NCI-H345 treated with DMSO at 0.1 percent for 48 hours (cell line): ENCODE results near the gene ME1.
"Not testable (repeated sequence)": the region's sequence is repeated elsewhere in the genome, so short reads cannot be mapped to it uniquely, and the experiment has no call there.

ENCODE experiments used
- DNase-seq: peaks from one replicate; lab custom pipeline; 2025; ENCODE audit not compliant: unreplicated experiment; lab: John Stamatoyannopoulos, UW

The ME1 gene

DNA sequence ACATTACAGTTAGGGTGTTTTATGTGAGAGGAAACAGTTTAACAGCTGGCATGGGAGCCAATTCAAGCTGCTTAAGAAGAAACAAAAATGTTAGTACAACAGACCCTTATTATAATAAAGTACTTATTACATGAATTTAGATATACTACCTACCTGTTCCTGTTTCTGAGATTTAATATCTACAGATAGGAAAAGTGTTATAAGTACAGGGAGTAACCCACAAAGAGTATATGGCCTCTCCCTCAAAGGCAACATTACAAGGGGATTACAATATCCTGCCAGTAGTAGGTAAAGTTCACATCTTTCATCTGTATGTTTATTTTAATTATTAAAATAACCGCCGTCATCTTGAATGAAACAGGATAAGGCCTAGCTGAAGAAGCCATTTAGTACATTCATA lies 1.8 kb upstream of the ME1 start:
- DNase-seq = no peak

DNA sequence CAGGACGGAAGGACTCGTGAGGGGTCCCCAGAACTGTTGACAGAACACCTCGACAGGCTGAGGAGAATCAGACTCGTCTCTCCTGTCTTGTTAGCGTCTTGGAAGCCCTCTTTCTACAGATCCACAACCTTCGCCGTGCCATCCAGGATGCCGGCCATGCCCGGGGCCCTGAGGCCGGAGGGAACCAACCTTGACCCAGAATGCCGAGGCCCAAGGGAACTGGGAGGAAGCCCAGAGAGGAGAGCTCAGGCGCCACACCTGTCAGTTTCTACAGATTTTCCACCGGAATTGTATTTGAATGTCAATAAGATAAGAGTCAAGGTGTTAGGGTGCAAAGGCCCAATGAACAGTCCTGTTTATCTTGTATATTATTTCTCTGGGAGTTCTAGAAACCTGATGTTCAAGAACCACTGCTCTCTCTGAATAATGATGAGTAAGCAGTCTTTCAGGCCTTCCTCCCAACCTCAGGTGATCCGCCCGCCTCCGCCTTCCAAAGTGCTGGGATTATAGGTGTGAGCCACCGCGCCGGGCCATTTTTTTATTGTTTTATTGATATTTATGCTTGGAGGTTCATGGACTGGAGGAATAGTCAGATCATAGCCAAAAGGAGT lies 799 bp upstream of the ME1 start:
- no peak for DNase-seq

DNA sequence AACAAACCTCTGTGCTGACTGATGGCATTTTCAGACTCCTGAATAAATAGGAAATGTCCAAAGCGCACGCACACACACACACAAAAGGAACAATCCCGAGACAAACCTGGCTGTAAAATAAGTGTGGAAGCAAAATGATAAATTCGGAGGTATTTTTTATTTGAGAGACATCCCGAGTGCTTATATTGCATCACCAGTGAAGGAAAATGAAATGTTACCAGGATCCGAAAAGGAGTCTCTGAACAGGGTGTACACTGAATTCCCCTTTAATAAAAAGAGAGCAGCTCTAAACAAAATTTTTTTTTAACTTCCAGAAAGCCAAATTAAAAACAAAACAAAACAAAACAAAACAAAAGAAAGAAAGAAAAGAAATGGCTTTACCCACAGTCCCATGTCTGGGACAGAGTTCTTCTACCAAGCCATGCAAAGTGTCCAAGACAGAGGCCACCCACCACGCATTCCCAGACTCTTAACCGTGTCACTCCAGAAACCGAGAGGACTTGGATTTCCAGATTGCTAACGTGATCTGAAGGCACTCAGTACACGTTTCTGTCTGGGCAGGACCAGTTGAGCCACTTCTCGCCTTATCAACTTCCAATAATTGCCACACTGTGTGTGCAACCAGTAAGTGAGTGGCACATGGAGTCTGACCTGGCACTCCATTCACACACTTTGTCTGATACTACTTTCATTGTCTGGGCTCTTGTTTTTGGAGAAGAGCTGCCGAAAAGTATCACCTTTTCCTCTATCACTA lies 817 bp downstream of the ME1 start:
- DNase-seq = no peak

GRCh38 chr6:83429269-83429668 lies 1.6 kb downstream of the ME1 start:
- DNase-seq = no peak

GRCh38 chr6:83424392-83425018 lies 6.3 kb downstream of the ME1 start:
- DNase-seq = no peak

DNA sequence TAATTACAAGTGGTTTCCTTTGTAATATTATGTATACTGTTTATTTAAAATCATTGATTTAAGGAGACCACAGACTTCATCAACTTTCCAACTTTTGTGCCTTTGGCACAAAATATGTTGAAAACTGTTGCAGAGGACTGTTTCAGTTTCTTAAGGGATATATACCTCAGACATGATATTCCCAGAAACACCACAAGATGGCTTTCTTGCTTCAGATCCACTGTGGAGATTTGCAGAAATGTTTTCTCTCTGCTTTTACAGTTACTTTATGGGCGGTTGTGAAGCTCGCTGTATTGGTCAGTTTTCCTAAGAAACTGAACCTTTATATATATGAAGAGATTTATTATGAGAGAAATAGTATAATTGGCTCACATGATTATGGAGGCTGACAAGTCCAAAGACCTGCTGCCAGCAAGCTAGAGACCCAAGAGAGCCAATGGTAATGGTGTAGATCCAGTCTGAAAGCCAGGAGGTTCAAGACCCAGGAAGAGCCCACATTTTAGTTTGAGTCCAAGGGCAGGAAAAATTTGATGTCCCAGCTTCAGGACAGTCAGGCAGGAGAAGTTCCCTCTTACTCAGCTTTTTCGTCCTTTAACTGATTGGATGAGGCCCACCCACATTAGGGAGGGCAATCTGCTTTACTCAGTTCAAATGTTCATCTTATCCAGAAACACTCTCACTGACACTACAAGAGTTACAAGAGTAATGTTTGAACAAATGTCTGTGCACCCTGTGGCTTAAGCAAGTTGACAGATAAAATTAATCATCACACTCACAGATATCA lies 12.8 kb downstream of the ME1 start:
- peak; percentile 8 for DNase-seq

- DNase-seq = no peak
These were observed 17.8 kb downstream of the ME1 start for GRCh38 chr6:83413068-83413467.

DNA sequence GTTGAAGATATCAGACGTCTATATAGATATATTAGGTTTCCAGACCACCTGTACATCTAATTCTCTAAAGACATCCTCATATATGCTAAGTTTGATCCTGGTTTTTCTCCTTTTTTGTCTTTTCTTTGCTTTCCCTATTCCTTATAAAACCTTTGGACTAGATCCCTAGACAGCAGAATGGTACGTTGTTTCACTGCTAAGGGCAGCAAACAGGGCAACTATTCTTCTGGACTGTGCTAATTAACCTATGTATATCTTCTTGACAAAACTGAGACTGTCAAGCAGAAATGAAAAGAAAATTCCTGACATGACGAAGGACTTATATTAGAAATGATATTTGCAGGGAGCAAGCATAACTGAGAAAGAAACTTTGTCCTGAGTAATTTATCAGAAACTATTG lies 19.1 kb downstream of the ME1 start:
- DNase-seq = no peak

DNA sequence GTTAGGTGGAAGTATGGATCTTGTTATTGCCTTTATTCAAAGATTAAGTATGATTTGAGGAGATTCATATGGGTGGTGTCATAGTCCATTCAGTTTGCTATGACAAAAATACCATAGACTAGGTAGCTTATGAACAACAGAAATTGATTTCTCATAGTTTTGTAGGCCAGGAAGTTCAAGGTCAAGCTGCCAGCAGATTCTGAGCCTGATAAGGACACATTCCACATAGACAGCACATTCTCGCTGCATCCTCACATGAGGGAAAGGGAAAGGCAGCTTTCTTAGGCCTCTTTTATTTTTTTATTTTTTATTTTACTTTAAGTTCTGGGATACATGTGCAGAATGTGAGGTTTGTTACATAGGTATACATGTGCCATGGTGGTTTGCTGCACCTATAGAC lies 27.7 kb downstream of the ME1 start:
- no peak for DNase-seq

DNA sequence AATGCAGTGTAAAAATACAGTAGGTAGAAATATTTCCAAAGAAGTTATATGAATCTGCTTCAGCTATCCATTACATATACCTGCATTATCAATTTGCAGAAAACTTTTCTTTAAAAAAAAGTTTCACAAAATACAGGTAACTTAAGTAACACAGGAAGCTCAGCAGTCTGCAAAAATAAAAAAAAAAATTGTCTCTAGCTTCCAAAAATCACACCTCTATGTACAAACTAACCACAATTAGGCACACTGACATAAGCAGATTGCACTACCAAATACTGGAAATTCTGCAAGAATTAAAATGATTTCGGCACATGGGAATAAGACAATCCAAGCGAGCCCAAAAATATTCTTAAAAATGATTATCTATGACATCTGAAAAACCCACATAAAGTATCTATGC lies 41.2 kb downstream of the ME1 start:
- DNase-seq = no peak

- no peak for DNase-seq
These were observed 45.4 kb downstream of the ME1 start for GRCh38 chr6:83385473-83385872.

- DNase-seq = no peak
These were observed 46.1 kb downstream of the ME1 start for GRCh38 chr6:83384751-83385150.

DNA sequence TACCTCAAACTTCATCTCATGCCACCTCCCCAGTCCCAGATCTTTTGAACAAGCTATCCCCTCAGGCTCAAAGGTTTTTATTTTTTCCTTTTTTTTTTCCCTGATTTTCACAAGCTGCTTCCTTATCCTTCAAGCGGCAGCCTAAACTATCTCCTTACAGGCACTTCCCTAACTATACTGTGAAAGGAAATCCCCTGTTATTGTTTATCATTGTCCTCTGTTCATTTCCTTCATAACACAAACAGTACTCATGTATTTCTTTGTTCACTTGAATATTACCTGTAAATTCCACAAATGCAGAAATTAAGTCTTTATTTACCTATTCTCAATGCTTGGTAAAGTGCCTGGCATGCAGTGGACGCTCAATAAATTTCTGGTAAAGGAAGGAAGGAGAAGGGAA lies 48.9 kb downstream of the ME1 start:
- no peak for DNase-seq

DNA sequence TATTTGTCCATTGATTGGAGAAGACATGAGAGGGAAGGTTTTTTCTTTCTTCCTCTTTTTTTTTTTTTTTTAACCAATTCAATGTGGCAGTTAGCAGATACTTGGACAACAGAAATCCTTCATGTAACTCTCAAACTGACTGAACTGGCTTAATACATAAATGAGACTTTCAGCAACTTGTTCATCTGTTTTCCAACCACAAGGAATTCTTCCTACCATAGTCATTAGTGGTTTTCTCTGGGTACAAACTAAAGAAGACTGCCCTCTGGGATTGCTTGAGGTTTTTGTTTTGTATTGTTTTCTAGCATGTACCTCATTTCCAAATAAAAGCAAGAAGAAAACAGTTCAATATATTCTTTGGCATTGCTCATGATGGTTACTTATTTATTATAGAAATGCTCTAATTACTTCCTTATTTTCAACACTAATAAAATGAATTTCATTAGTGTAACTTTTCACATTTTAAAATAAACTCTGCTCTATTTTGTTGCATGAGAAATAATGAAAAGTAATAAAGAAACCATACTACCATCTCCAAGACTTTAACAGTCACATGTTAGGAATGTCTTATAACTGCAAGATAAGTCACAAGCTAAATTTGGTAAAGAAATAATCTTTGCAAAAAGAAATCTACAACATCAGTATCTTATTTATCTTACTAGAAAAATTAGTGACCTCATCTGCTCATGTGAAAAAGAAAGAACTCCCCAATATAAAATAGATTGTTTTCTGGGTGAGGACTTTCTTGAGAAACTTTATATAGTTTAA lies 52.0 kb downstream of the ME1 start:
- no peak for DNase-seq

GRCh38 chr6:83371423-83371822 lies 59.4 kb downstream of the ME1 start:
- DNase-seq = no peak

DNA sequence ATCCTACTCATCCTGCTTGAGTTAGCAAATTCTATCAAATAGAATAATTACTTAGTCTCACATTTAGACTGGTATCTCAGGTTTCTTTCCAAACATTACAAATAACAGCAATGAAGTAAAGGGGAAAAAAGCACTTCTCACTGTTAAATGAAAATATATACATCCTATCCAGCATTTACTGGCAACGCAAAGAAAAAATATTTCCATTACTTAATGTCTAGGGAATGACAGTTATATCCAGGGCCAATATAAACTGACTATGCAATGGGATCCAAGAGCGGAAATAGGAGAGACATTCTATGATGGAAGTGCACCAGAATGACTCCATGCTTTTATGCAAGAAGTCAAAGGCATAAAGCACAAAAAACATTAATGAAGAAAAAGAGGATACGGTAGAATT lies 60.3 kb downstream of the ME1 start:
- DNase-seq = no peak

DNA sequence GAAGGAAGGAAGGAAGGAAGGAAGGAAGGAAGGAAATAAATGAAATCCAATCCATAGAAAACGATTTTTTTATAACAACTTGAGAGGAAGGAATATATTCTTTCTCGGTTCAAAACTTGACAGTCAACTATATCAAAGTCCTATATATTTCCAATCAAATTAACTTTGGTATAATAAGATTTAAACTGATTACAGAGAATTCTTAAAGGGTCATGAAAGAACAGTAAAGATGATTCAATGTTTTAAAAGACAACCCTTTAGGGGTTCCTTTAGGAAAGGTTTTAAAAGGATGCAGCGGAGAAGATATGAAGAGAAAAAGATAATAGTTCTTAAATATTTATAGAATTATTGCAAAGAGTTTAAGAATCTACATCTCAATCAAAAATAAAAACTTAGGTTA lies 61.2 kb downstream of the ME1 start:
- no peak for DNase-seq

- DNase-seq = no peak
These were observed 62.3 kb downstream of the ME1 start for GRCh38 chr6:83368577-83368976.

DNA sequence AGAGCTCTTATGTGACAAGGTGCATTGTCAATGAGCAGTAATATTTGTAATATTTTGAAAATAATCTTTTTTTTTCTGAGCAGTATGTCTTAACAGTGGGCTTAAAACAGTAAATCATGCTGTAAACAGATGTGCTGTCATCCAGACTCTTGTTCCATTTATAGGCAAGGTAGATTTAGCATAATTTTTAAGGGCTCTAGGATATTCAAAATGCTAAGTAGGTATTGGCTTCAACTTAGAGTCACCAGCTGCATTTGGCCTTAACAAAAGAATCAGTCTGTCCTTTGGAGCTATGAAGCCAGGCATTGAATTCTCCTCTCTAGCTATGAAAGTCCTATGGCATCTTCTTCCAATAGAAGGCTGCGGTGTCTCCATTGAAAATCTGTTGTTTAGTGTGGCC lies 63.7 kb downstream of the ME1 start:
- no peak for DNase-seq

- DNase-seq = no peak
These were observed 64.9 kb downstream of the ME1 start for GRCh38 chr6:83365931-83366330.

- DNase-seq = not testable (repeated sequence)
These were observed 68.5 kb downstream of the ME1 start for GRCh38 chr6:83362349-83362748.
